Uterus (tissue), 2 donors: Measurements from ENCODE around the gene CAMK2G.

ENCODE experiments used
- POLR2A ChIP-seq, 2 donors: fragments of 450-650 bp; IDR thresholded peaks; one replicate each; pipeline ENCODE4 v1.6.1; 2016; ENCODE audit warnings: antibody characterized with exemption in 2 of 2, mild to moderate bottlenecking in 1 of 2, moderate library complexity in 1 of 2
- TF ChIP-seq, protein P1 (sequence below), 4 experiments: fragments of 200-600 bp in 2 of 4; fragments of 450-650 bp in 2 of 4; sonication (generic) in 2 of 4; IDR thresholded peaks; one replicate each; pipeline ENCODE4 v1.5.1; 2016 to 2019; ENCODE audit warnings: antibody characterized with exemption in 4 of 4, mild to moderate bottlenecking in 2 of 4, moderate library complexity in 1 of 4

DNA sequence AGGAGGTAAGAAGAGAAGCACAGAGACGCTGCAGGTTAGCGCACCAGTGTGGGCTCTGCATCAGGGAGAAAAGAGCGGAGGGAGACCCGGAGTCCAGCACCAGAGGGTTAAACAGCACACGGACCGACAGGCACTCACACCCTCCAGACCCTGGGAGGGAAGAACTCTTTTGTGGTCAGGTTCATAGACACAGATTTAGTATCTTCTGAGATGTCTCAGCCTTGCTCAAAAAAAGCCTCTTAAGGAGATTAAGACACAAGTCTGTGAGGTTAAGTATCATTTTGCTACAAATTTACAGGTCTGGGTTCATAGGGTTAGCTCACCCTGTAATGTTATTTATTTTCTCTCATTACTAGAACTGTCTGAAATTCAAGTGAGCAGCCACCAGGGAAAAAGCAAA is 46.2 kb downstream of the CAMK2G start:
- TF ChIP-seq, protein P1, sequence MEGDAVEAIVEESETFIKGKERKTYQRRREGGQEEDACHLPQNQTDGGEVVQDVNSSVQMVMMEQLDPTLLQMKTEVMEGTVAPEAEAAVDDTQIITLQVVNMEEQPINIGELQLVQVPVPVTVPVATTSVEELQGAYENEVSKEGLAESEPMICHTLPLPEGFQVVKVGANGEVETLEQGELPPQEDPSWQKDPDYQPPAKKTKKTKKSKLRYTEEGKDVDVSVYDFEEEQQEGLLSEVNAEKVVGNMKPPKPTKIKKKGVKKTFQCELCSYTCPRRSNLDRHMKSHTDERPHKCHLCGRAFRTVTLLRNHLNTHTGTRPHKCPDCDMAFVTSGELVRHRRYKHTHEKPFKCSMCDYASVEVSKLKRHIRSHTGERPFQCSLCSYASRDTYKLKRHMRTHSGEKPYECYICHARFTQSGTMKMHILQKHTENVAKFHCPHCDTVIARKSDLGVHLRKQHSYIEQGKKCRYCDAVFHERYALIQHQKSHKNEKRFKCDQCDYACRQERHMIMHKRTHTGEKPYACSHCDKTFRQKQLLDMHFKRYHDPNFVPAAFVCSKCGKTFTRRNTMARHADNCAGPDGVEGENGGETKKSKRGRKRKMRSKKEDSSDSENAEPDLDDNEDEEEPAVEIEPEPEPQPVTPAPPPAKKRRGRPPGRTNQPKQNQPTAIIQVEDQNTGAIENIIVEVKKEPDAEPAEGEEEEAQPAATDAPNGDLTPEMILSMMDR (IDR thresholded peaks at IDR 0.05), result no peak
- TF ChIP-seq POLR2A (IDR thresholded peaks at IDR 0.05), result no peak
